Esophagus squamous epithelium (tissue), 5 donors: ENCODE results near the gene PGBD1. TPM values are rescaled to one million over a fixed set of nuclear protein-coding genes. Genes with fewer than 3 reads are reported as not detected.
A peak's percentile ranks its signal among the peaks of the same experiment; 100 is the strongest.

Experiments used
- DNase-seq: peaks from one replicate; lab custom pipeline; 2025; lab: John Stamatoyannopoulos, UW
- H3K27ac ChIP-seq, 4 donors: fragments of 200-600 bp; sonication (generic); one replicate each; pipeline ENCODE4 v1.5.1; 2016 to 2019; ENCODE audit warnings: mild to moderate bottlenecking in 1 of 4
- H3K27me3 ChIP-seq, 4 donors: fragments of 200-600 bp; sonication (generic); 1 replicate in 3 of 4; 2 replicates in 1 of 4; pipeline versions ENCODE4 v1.5.1 to v1.6.0; 2017 to 2021; ENCODE audit warnings: antibody characterized with exemption in 1 of 4
- H3K36me3 ChIP-seq, 3 donors: fragments of 200-600 bp; sonication (generic); one replicate each; pipeline ENCODE4 v1.5.1; 2016 to 2019
- H3K4me1 ChIP-seq, 3 donors: fragments of 200-600 bp; sonication (generic); one replicate each; pipeline ENCODE4 v1.5.1; 2017 to 2019
- H3K4me3 ChIP-seq, 4 donors: fragments of 200-600 bp; sonication (generic); 1 replicate in 3 of 4; 2 replicates in 1 of 4; pipeline ENCODE4 v1.5.1; 2016 to 2019; ENCODE audit warnings: mild to moderate bottlenecking in 2 of 4, moderate library complexity in 1 of 4
- H3K9me3 ChIP-seq, 3 donors: fragments of 200-600 bp; sonication (generic); one replicate each; pipeline ENCODE4 v1.5.1; 2016 to 2019
- CTCF ChIP-seq, 6 experiments: fragments of 450-650 bp in 4 of 6; fragments of 200-600 bp in 2 of 6; sonication (generic) in 2 of 6; IDR thresholded peaks; one replicate each; pipeline ENCODE4 v1.5.1; 2016 to 2019; ENCODE audit warnings: antibody characterized with exemption in 6 of 6, mild to moderate bottlenecking in 4 of 6, moderate library complexity in 4 of 6
- POLR2A ChIP-seq, 4 donors: fragments of 450-650 bp; IDR thresholded peaks; one replicate each; pipeline ENCODE4 v1.6.1; 2017; ENCODE audit warnings: antibody characterized with exemption in 4 of 4, mild to moderate bottlenecking in 4 of 4, moderate library complexity in 3 of 4
- WGBS, 2 donors: methylation state at CpG; one replicate each; pipeline ENCODE4 v1.1.5; 2018; 5-methylcytosine and 5-hydroxymethylcytosine counted together
- intact Hi-C: fragments of 100-400 bp; cut with DNase I; formaldehyde crosslinking; loops from one replicate; pipeline ENCODE4 v1.15.0; 2022
- total RNA-seq, 4 donors: library from RNA; depleted of rRNA; stranded (reverse); fragments of >200 nt; gene quantifications; one replicate each; pipeline ENCODE4 v1.1.0, GENCODE V29; 2016
- donor health status: DM: yes; HTN: yes; CAD: no.

The PGBD1 gene
- total RNA-seq, 4 donors from 2014 or later = 0.61 to 3.1 (median 1.3) TPM

GRCh38 chr6:28347119-28347518, 65.7 kb downstream of the PGBD1 start:
- intact Hi-C loops = loop anchor here (10.0 kb wide), 1 partner anchor 92 kb away; the partner anchor contains the start of genes NKAPL and ZKSCAN4
- Histone ChIP-seq H3K27me3 (no peaks in the 10 kb centered on the region), H3K36me3 (no peaks in the 10 kb centered on the region), H3K4me1 (peaks cover 8 to 17% (median 10%) of the 10 kb centered on the region in 3 donors), H3K27ac (no peak overlapping the region), H3K4me3 (no peak overlapping the region), H3K9me3 (no peaks in the 10 kb centered on the region)
- TF ChIP-seq POLR2A (IDR thresholded peaks at IDR 0.05) (no peak), CTCF (IDR thresholded peaks at IDR 0.05) (no peak)
- DNase-seq = no peak
- WGBS, 2 donors = 34 to 41% methylated on average over 2 of the region's 2 CpGs

- Histone ChIP-seq H3K9me3 (no peaks in the 10 kb centered on the region), H3K4me3 (peak overlapping the region; percentile 37 to 90 (median 71)), H3K27me3 (no peaks in the 10 kb centered on the region), H3K27ac (peak overlapping the region; percentile 63 to 91 (median 84)), H3K36me3 (no peaks in the 10 kb centered on the region), H3K4me1 (peaks cover 12 to 40% (median 13%) of the 10 kb centered on the region in 3 donors)
- WGBS, 2 donors = 0 to 2% methylated on average over 9 of the region's 9 CpGs
- no peak for DNase-seq
- no peak for TF ChIP-seq CTCF (IDR thresholded peaks at IDR 0.05)
- TF ChIP-seq POLR2A (IDR thresholded peaks at IDR 0.05) = no peak
- intact Hi-C loops = loop anchor here (10.0 kb wide), 1 partner anchor 95 kb away; the partner anchor contains the start of genes NKAPL and ZKSCAN4
These were observed 68.0 kb downstream of the PGBD1 start for GRCh38 chr6:28349344-28349891.

- intact Hi-C loops = loop anchor here (10.0 kb wide), 2 partner anchors 95 to 215 kb away; partner anchors contain the start of genes NKAPL and ZKSCAN4
- Histone ChIP-seq H3K4me1 (peaks cover 19 to 47% (median 20%) of the 10 kb centered on the region in 3 donors), H3K9me3 (no peaks in the 10 kb centered on the region), H3K36me3 (no peaks in the 10 kb centered on the region), H3K27ac (peak within 1 kb of the TSS; percentile 63 to 91 (median 84)), H3K27me3 (no peaks in the 10 kb centered on the region), H3K4me3 (peak within 1 kb of the TSS; percentile 37 to 90 (median 71))
- TF ChIP-seq CTCF (IDR thresholded peaks at IDR 0.05) (no peak), POLR2A (IDR thresholded peaks at IDR 0.05) (peak in 2 of 4 donors; percentile 10 to 40)
- DNase-seq = peak; percentile 41
- 1% methylated on average over 20 to 25 of the region's 30 CpGs for WGBS, 2 donors
These were observed 68.7 kb downstream of the PGBD1 start, which contains the start of gene ZKSCAN3 for GRCh38 chr6:28349892-28350737. ZKSCAN3 (plus strand) TSS chr6:28349947; CDS start chr6:28359587, 9,640 bp downstream.

GRCh38 chr6:28351087-28351486, 69.7 kb downstream of the PGBD1 start:
- TF ChIP-seq CTCF (IDR thresholded peaks at IDR 0.05) (no peak), POLR2A (IDR thresholded peaks at IDR 0.05) (no peak)
- Histone ChIP-seq H3K4me3 (peak overlapping the region in 3 of 4 donors; percentile 60 to 90 (median 82)), H3K36me3 (no peaks in the 10 kb centered on the region), H3K9me3 (no peaks in the 10 kb centered on the region), H3K27me3 (no peaks in the 10 kb centered on the region), H3K27ac (peak overlapping the region; percentile 14 to 91 (median 73)), H3K4me1 (peaks cover 24 to 55% (median 25%) of the 10 kb centered on the region in 3 donors)
- intact Hi-C loops = loop anchor here (10.0 kb wide), 1 partner anchor 216 kb away; no protein-coding TSS in a partner anchor
- WGBS, 2 donors = 44 to 68% methylated on average over 2 of the region's 2 CpGs
- no peak for DNase-seq
